GM19023 (cell line): Measurements from ENCODE around the gene RBM22.
A peak's percentile ranks its signal among the peaks of the same experiment; 100 is the strongest.
"Not testable (repeated sequence)": the region's sequence is repeated elsewhere in the genome, so short reads cannot be mapped to it uniquely, and the experiment has no call there.

Experiments
- ATAC-seq: cut with Tn5 transposase; IDR thresholded peaks from one replicate; pipeline ENCODE4 v1.9.1; 2021; ENCODE audit warnings: mild to moderate bottlenecking, moderate library complexity; ENCODE audit not compliant: unreplicated experiment

RBM22 gene

GRCh38 chr5:150700594-150701377, at the start of gene RBM22:
RBM22 (minus strand) TSS chr5:150701062; CDS start chr5:150700985, 77 bp downstream.
- ATAC-seq, result peak; percentile 98

- no peak for ATAC-seq
Observed at GRCh38 chr5:150750469-150750868, 49.6 kb upstream of the RBM22 start.

- ATAC-seq, result not testable (repeated sequence)
Observed at GRCh38 chr5:150743142-150743488, 42.3 kb upstream of the RBM22 start.

GRCh38 chr5:150742455-150743141, 41.7 kb upstream of the RBM22 start:
- not testable (repeated sequence) for ATAC-seq

- ATAC-seq, result no peak
Observed at GRCh38 chr5:150740992-150741391, 40.1 kb upstream of the RBM22 start.

- no peak for ATAC-seq
Observed at GRCh38 chr5:150738862-150739261, 38.0 kb upstream of the RBM22 start.

GRCh38 chr5:150734579-150735384, 33.9 kb upstream of the RBM22 start:
- peak; percentile 55 for ATAC-seq

GRCh38 chr5:150731669-150732242, 30.9 kb upstream of the RBM22 start:
- ATAC-seq, result no peak

- no peak for ATAC-seq
Observed at GRCh38 chr5:150729859-150730258, 29.0 kb upstream of the RBM22 start.

GRCh38 chr5:150723845-150724244, 23.0 kb upstream of the RBM22 start:
- no peak for ATAC-seq

- ATAC-seq, result no peak
Observed at GRCh38 chr5:150710165-150710564, 9.3 kb upstream of the RBM22 start.

- no peak for ATAC-seq
Observed at GRCh38 chr5:150706776-150707390, 6.0 kb upstream of the RBM22 start.

- ATAC-seq, result no peak
Observed at GRCh38 chr5:150703762-150704161, 2.9 kb upstream of the RBM22 start.

- no peak for ATAC-seq
Observed at GRCh38 chr5:150700246-150700593, 642 bp downstream of the RBM22 start.

GRCh38 chr5:150694612-150695011, 6.2 kb downstream of the RBM22 start:
- ATAC-seq, result no peak

GRCh38 chr5:150692276-150692675, 8.6 kb downstream of the RBM22 start:
- no peak for ATAC-seq

GRCh38 chr5:150690760-150691159, 10.1 kb downstream of the RBM22 start:
- ATAC-seq, result no peak

GRCh38 chr5:150689120-150689519, 11.7 kb downstream of the RBM22 start:
- ATAC-seq, result no peak

- no peak for ATAC-seq
Observed at GRCh38 chr5:150676578-150676977, 24.3 kb downstream of the RBM22 start.

GRCh38 chr5:150675069-150675468, 25.8 kb downstream of the RBM22 start:
- no peak for ATAC-seq

GRCh38 chr5:150674341-150674821, 26.5 kb downstream of the RBM22 start:
- no peak for ATAC-seq
